ENCODE measurements around the gene CD2. TPM values are rescaled to one million over a fixed set of nuclear protein-coding genes. Genes with fewer than 3 reads are reported as not detected.

The CD2 gene
- total RNA-seq, 1 experiment from 2014 or later = not detected

- intact Hi-C loops (cut with micrococcal nuclease; ENCODE audit: unreplicated experiment) = no loop called here
- ChIA-PET CTCF (no interaction called here), POLR2A (no interaction called here)
- Mint-ChIP-seq H3K27me3 (ENCODE audit: insufficient read depth, unreplicated experiment) (peaks cover 3% of the 10 kb centered on the region), H3K9me3 (ENCODE audit: unreplicated experiment) (no peaks in the 10 kb centered on the region), H3K4me3 (ENCODE audit: unreplicated experiment) (no peak overlapping the region), H3K4me1 (ENCODE audit: low read depth, unreplicated experiment) (no peaks in the 10 kb centered on the region), H3K36me3 (ENCODE audit: insufficient read depth, unreplicated experiment) (no peaks in the 10 kb centered on the region), H3K27ac (ENCODE audit: unreplicated experiment) (no peak overlapping the region)
- no TSS peak for BruUV-seq (replicated peaks)
- Histone ChIP-seq H3K4me3 (ENCODE audit: low read depth, low read length) (no peak overlapping the region), H3K27me3 (replicated peaks; ENCODE audit: control insufficient read depth, insufficient read depth, low read length) (no peaks in the 10 kb centered on the region), H3K36me3 (ENCODE audit: control insufficient read depth, insufficient read depth, low read length) (no peaks in the 10 kb centered on the region), H3K4me1 (no peaks in the 10 kb centered on the region), H3K9me3 (no peaks in the 10 kb centered on the region)
- DNase-seq = no peak
- TF ChIP-seq, protein P1, sequence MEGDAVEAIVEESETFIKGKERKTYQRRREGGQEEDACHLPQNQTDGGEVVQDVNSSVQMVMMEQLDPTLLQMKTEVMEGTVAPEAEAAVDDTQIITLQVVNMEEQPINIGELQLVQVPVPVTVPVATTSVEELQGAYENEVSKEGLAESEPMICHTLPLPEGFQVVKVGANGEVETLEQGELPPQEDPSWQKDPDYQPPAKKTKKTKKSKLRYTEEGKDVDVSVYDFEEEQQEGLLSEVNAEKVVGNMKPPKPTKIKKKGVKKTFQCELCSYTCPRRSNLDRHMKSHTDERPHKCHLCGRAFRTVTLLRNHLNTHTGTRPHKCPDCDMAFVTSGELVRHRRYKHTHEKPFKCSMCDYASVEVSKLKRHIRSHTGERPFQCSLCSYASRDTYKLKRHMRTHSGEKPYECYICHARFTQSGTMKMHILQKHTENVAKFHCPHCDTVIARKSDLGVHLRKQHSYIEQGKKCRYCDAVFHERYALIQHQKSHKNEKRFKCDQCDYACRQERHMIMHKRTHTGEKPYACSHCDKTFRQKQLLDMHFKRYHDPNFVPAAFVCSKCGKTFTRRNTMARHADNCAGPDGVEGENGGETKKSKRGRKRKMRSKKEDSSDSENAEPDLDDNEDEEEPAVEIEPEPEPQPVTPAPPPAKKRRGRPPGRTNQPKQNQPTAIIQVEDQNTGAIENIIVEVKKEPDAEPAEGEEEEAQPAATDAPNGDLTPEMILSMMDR (IDR thresholded peaks at IDR 0.05; ENCODE audit: insufficient read depth in 1 of 2, low read depth in 1 of 2, low read length in 1 of 2, severe bottlenecking in 1 of 2, unreplicated experiment in 1 of 2) = no peak
Observed at GRCh38 chr1:116791727-116792126, 37.5 kb downstream of the CD2 start.

- intact Hi-C loops (cut with micrococcal nuclease; ENCODE audit: unreplicated experiment) = no loop called here
- ChIA-PET POLR2A (no interaction called here), CTCF (no interaction called here)
- no peak for DNase-seq
- H3K27me3 Mint-ChIP-seq (ENCODE audit: insufficient read depth, unreplicated experiment) = no peaks in the 10 kb centered on the region
- Histone ChIP-seq H3K27me3 (replicated peaks; ENCODE audit: control insufficient read depth, insufficient read depth, low read length) (no peaks in the 10 kb centered on the region), H3K36me3 (ENCODE audit: control insufficient read depth, insufficient read depth, low read length) (no peaks in the 10 kb centered on the region), H3K9me3 (no peaks in the 10 kb centered on the region), H3K4me1 (no peaks in the 10 kb centered on the region), H3K4me3 (ENCODE audit: low read depth, low read length) (no peak overlapping the region)
- H3K27ac Mint-ChIP-seq (ENCODE audit: unreplicated experiment) = no peak overlapping the region
- no peaks in the 10 kb centered on the region for H3K4me1 Mint-ChIP-seq (ENCODE audit: low read depth, unreplicated experiment)
- no peaks in the 10 kb centered on the region for H3K36me3 Mint-ChIP-seq (ENCODE audit: insufficient read depth, unreplicated experiment)
- TF ChIP-seq, protein P1 (IDR thresholded peaks at IDR 0.05; ENCODE audit: insufficient read depth in 1 of 2, low read depth in 1 of 2, low read length in 1 of 2, severe bottlenecking in 1 of 2, unreplicated experiment in 1 of 2) = no peak
- H3K4me3 Mint-ChIP-seq (ENCODE audit: unreplicated experiment) = no peak overlapping the region
- H3K9me3 Mint-ChIP-seq (ENCODE audit: unreplicated experiment) = no peaks in the 10 kb centered on the region
- no TSS peak for BruUV-seq (replicated peaks)
Observed at GRCh38 chr1:116793357-116793935, 39.2 kb downstream of the CD2 start.

- DNase-seq = no peak
- intact Hi-C loops (cut with micrococcal nuclease; ENCODE audit: unreplicated experiment) = no loop called here
- no peaks in the 10 kb centered on the region for H3K9me3 ChIP-seq
- no peaks in the 10 kb centered on the region for H3K4me1 Mint-ChIP-seq (ENCODE audit: low read depth, unreplicated experiment)
- no peak overlapping the region for H3K4me3 ChIP-seq (ENCODE audit: low read depth, low read length)
- TF ChIP-seq, protein P1 (IDR thresholded peaks at IDR 0.05; ENCODE audit: insufficient read depth in 1 of 2, low read depth in 1 of 2, low read length in 1 of 2, severe bottlenecking in 1 of 2, unreplicated experiment in 1 of 2) = no peak
- H3K27me3 Mint-ChIP-seq (ENCODE audit: insufficient read depth, unreplicated experiment) = no peaks in the 10 kb centered on the region
- no TSS peak for BruUV-seq (replicated peaks)
- H3K36me3 ChIP-seq (ENCODE audit: control insufficient read depth, insufficient read depth, low read length) = no peaks in the 10 kb centered on the region
- H3K36me3 Mint-ChIP-seq (ENCODE audit: insufficient read depth, unreplicated experiment) = no peaks in the 10 kb centered on the region
- no peaks in the 10 kb centered on the region for H3K4me1 ChIP-seq
- no peaks in the 10 kb centered on the region for H3K9me3 Mint-ChIP-seq (ENCODE audit: unreplicated experiment)
- CTCF ChIA-PET = interaction anchor here (0.7 kb wide), 1 partner anchor 100 kb away, joined by 4 read pairs; no protein-coding TSS in a partner anchor
- no peak overlapping the region for H3K4me3 Mint-ChIP-seq (ENCODE audit: unreplicated experiment)
- no peaks in the 10 kb centered on the region for H3K27me3 ChIP-seq (replicated peaks; ENCODE audit: control insufficient read depth, insufficient read depth, low read length)
- H3K27ac Mint-ChIP-seq (ENCODE audit: unreplicated experiment) = no peak overlapping the region
- POLR2A ChIA-PET = no interaction called here
Observed at GRCh38 chr1:116794371-116794770, 40.1 kb downstream of the CD2 start.
